NK-92 treated with Interleukin-12 subunit alpha and Interleukin-12 subunit beta, amount 100 ng/mL, for 24 hours (cell line): ENCODE measurements around the gene NR2F2.
"Not testable (repeated sequence)": the region's sequence is repeated elsewhere in the genome, so short reads cannot be mapped to it uniquely, and the experiment has no call there.

ENCODE experiments used
- DNase-seq: peaks from one replicate; lab custom pipeline; 2025; lab: John Stamatoyannopoulos, UW

The NR2F2 gene

DNA sequence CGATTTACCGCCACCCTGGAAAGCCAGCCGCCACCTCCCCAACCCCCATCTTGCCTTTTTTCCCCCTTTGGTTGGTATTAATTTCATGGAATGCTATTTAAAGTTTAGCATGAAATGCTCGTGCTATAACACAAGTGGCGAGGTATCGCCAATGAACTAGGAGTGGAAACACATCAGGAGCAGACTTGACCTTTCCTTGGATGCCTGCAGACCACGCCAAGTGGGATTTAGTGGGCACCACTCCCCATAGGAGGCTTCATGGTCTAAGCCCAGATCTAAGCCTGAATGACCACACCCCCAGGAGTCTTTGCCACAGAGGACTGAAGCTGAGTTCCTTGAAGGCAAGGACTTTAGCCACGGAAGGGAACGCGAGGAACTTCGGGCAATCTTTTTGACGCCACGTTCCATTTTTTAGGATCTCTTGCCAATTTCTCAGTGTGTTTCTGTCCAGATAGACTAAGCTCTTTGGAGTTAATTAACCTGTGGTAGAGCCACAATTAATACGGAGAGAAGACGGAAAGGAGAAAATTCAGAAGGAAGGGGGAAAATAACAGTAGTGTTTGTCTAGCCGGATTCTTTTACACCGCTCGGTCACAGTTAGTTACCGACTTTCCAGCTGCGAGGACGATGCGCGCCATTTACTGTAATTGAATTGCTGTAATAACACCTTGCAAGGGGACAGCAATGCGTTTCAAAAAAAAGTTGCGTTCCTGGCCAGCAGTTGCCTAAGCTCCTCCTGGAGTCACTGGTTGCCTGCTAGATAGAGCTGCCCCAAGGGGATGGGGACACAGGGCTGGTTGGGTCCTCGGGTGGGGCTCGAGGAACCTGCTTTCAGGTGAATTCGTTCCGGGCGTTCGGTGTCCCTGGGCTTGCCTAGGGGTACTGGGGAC is 37.1 kb downstream of the NR2F2 start:
- DNase-seq: no peak

DNA sequence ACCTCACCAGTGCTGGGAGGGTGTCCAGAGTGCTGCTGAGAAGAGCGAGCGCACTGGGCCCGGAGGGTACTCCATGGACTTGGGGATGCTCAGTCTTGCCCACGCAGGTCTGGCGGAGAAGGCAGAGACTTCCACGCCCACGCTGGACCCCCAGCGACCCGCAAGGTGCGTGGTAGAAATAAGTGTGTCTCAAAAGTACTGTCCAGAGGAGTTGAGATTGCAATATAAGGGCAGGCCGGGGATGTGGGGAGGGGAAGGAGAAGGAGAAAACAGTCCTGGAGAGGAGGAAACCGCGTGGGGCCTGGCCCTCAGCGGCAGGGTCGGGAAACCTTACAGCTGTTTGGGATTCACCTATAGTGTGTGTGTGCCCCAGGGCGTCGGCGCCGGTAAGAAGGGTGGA is 38.9 kb downstream of the NR2F2 start:
- DNase-seq: no peak

DNA sequence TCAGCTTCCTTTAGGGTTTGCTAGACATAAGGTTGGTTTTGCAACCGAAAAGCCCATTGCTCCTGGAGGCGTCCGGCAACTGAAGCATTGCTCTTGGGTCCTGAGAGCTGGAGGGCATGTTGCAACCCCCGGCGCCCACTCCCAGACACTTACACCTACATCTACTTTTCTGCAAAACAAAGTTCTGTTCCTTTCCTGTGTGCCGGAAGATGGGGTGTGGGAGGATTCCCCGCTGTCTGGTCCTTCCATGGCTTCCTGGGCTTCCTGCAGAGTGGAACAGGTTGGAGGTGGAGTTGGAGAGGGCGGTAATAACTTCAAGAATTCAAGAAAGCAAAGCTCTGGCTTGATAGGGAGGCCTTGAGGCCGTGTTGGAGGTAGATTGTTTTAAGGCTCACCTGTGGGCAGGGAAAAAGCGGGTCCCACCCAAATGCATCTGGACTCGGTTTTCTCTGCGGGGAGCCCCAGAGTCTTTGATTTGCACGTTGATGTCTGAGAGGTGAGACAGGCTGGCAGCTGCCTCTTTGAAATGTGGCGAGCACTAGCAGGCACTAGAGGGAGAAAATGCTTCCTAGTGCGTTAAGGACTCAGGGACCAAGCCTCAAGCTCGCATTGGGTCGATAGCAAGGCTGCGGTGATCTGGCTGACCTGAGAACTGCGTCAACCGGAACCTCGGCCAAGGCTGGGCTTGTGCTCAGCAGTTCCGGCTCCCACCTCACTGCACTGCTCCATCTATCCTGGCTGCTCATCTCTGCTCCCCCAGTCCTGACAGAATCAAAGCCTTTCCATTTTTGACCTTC is 39.5 kb downstream of the NR2F2 start:
- DNase-seq: no peak

DNA sequence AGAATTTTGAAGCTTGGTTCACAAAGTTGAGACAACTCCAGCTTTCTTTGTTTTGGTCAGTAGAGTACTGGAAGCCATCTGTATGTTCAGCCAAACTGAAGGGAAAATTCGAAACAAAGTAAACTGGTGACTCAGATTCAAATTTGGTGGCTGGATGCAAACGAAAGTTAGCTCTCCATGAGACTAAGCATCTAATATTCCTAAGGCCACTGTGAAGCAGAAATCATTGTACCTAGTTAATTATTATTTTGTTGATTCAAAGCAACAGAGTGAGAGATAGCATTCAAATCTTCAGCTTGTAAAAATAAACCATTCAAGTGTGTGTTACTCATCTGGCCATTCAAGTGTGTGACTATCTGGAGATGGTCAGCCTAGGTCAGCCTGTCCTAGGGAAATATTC is 42.1 kb downstream of the NR2F2 start:
- DNase-seq: no peak

DNA sequence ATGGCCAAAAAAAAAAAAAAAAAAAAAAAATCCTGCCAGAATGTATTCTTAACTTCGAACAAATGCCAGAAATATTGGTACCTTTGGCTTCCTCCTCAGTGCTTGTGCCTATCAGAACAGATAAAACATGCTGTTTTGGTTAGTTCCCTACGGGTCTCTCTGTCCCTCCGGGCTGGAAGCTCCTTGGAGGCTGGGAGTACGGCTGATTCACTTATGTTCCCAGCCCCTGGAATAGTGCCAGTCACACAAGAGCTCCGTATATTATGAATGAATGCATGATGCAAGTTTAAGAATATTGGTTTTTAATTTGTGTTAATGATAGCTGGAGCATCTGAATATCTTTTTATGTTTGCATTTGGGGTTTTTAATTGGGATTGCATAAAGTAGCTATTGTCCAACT is 44.0 kb downstream of the NR2F2 start:
- no peak for DNase-seq

DNA sequence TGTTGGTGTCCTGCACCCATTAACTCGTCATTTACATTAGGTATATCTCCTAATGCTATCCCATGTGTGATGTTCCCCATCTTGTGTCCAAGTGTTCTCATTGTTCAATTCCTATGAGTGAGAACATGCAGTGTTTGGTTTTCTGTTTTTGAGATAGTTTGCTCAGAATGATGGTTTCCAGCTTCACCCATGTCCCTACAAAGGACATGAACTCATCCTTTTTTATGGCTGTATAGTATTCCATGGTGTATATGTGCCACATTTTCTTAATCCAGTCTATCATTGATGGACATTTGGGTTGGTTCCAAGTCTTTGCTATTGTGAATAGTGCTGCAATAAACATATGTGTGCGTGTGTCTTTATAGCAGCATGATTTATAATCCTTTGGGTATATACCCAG is 49.1 kb downstream of the NR2F2 start:
- DNase-seq: not testable (repeated sequence)

DNA sequence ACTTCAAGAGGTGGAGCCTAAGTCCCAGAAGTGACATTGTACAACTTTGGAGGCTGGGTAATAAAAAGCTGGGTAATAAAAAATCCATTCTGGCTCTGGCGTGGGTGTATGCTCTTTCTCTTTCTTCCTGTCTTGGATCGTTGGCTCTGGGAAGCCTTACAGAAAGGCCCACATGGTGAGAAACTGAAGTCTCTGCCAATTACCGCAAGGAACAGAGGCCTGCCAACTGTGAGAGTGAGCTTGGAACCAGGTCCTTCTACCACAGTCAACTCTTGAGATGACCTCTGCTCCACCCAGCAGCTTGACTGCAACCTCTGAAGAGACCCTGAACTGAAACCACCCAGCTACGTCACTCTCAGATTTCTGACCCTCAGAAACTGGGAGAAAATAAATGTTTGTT is 51.0 kb downstream of the NR2F2 start:
- no peak for DNase-seq

DNA sequence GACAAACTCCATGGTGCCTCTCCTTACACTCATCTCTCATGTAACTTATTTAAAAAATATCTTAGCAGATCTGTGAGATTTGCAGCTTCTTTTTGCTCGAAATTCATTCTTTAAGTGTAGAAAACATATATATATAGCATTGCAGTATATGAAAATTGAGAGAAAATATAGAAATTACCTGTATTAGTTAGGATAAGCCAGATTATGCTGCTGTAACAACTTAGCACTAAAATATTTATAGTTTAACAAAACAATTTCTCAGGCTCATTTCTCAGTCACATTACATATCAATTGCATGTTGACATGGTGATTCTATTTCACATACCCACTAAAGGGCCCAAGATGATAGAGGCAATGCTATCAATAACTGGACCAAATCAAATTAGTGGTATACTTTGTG is 54.7 kb downstream of the NR2F2 start:
- no peak for DNase-seq

DNA sequence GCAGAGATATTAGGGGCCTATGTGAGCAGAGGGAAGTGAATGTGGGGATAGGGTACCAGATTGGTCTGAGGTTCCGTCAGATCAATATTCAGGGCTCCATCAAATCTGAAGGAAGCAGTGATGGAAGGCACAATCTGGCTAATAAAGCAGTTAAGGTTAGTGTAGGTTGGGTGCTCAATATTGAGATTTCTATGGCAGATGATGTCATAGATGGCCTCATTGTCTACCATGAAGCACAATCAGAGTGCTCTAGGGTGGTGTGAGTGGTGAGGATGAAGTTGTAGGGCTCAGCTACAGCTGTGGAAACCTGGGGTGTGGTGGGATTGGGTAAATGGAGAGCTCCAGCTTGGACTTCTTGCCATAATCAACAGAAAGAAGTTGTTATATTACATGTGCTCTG is 58.2 kb downstream of the NR2F2 start:
- DNase-seq: no peak
